ENCODE data around the gene DYNC1I1.

DNA sequence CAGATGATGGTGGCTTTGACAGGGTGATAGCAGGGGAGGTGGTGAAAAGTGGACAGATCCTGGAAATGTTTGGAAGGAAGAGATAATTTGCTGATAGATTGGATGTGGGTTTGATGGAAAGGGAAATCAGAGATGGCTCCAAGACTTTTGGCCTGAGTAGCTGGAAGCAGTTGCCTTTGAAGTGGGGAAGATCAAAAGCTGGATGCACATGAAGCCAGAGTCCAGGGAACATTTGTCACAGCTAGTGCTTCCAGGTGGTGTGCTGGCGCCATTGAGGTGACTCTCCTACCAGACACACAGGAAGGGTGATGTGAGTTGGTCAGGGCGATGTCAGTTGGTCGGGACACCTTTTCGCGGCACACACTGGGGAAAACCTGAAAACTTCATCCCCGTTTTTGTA is 15.9 kb downstream of the DYNC1I1 start:
- TF ChIP-seq, protein P1, sequence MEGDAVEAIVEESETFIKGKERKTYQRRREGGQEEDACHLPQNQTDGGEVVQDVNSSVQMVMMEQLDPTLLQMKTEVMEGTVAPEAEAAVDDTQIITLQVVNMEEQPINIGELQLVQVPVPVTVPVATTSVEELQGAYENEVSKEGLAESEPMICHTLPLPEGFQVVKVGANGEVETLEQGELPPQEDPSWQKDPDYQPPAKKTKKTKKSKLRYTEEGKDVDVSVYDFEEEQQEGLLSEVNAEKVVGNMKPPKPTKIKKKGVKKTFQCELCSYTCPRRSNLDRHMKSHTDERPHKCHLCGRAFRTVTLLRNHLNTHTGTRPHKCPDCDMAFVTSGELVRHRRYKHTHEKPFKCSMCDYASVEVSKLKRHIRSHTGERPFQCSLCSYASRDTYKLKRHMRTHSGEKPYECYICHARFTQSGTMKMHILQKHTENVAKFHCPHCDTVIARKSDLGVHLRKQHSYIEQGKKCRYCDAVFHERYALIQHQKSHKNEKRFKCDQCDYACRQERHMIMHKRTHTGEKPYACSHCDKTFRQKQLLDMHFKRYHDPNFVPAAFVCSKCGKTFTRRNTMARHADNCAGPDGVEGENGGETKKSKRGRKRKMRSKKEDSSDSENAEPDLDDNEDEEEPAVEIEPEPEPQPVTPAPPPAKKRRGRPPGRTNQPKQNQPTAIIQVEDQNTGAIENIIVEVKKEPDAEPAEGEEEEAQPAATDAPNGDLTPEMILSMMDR (IDR thresholded peaks at IDR 0.05): no peak
- no peak for TF ChIP-seq POLR2A (IDR thresholded peaks at IDR 0.05)
- TF ChIP-seq EP300 (IDR thresholded peaks at IDR 0.05): no peak
- TF ChIP-seq POLR2AphosphoS5 (IDR thresholded peaks at IDR 0.05): no peak

All from suprapubic skin (tissue), 4 donors.